Measurements from ENCODE around the gene ABI2.

ABI2 gene

DNA sequence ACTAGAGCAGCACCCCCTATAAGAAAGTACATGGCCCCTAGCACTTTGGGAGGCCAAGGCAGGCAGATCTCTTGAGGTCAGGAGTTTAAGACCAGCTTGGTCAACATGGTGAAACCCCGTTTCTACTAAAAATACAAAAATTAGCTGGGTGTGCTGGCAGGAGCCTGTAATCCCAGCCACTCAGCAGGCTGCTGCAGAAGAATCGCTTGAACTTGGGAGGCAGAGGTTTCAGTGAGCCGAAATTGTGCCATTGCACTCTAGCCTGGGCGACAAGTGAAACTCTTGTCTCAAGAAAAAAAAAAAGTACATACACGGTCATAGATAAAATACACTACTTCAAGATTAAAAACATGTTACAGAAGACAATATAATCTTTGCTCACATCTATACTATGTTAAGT lies 143.1 kb downstream of the ABI2 start:
- TF ChIP-seq CTCF (IDR thresholded peaks at IDR 0.05; ENCODE audit: low read length) (no peak), EZH2 (IDR thresholded peaks at IDR 0.05; ENCODE audit: borderline replicate concordance, low read length) (no peak)
- Histone ChIP-seq H3K4me2 (ENCODE audit: low read length) (no peak overlapping the region), H2AFZ (ENCODE audit: low read length) (no peak overlapping the region), H4K20me1 (ENCODE audit: insufficient read depth, low read length) (no peaks in the 10 kb centered on the region), H3K9me2 (ENCODE audit: low read depth, low read length) (no peaks in the 10 kb centered on the region), H3K9me3 (ENCODE audit: low read length) (no peaks in the 10 kb centered on the region), H3F3A (ENCODE audit: insufficient read depth, low read length) (no peaks in the 10 kb centered on the region), H3K27ac (ENCODE audit: low read depth, low read length, poor library complexity, severe bottlenecking) (no peak overlapping the region), H3K4me1 (ENCODE audit: insufficient read depth, low read length, severe bottlenecking) (no peaks in the 10 kb centered on the region), H3K4me3 (ENCODE audit: low read depth, low read length, poor library complexity, severe bottlenecking) (no peak overlapping the region), H3K79me2 (ENCODE audit: insufficient read depth, low read length) (no peaks in the 10 kb centered on the region), H3K9ac (ENCODE audit: low read length) (no peak overlapping the region), H3K27me3 (ENCODE audit: insufficient read depth, low read length) (no peaks in the 10 kb centered on the region), H3K36me3 (ENCODE audit: insufficient read depth, low read length) (no peaks in the 10 kb centered on the region)

- H3K79me2 ChIP-seq (ENCODE audit: insufficient read depth, low read length), result no peaks in the 10 kb centered on the region
- H3K9me3 ChIP-seq (ENCODE audit: low read length), result no peaks in the 10 kb centered on the region
- no peaks in the 10 kb centered on the region for H3K4me1 ChIP-seq (ENCODE audit: insufficient read depth, low read length, severe bottlenecking)
- no peak overlapping the region for H3K27ac ChIP-seq (ENCODE audit: low read depth, low read length, poor library complexity, severe bottlenecking)
- H3F3A ChIP-seq (ENCODE audit: insufficient read depth, low read length), result no peaks in the 10 kb centered on the region
- no peak overlapping the region for H3K9ac ChIP-seq (ENCODE audit: low read length)
- H4K20me1 ChIP-seq (ENCODE audit: insufficient read depth, low read length), result no peaks in the 10 kb centered on the region
- H3K9me2 ChIP-seq (ENCODE audit: low read depth, low read length), result no peaks in the 10 kb centered on the region
- H3K4me3 ChIP-seq (ENCODE audit: low read depth, low read length, poor library complexity, severe bottlenecking), result no peak overlapping the region
- no peak overlapping the region for H2AFZ ChIP-seq (ENCODE audit: low read length)
- H3K27me3 ChIP-seq (ENCODE audit: insufficient read depth, low read length), result no peaks in the 10 kb centered on the region
- no peak overlapping the region for H3K4me2 ChIP-seq (ENCODE audit: low read length)
- TF ChIP-seq EZH2 (IDR thresholded peaks at IDR 0.05; ENCODE audit: borderline replicate concordance, low read length) (no peak), CTCF (IDR thresholded peaks at IDR 0.05; ENCODE audit: low read length) (no peak)
- H3K36me3 ChIP-seq (ENCODE audit: insufficient read depth, low read length), result no peaks in the 10 kb centered on the region
Observed at GRCh38 chr2:203476881-203477280, 148.7 kb downstream of the ABI2 start.

DNA sequence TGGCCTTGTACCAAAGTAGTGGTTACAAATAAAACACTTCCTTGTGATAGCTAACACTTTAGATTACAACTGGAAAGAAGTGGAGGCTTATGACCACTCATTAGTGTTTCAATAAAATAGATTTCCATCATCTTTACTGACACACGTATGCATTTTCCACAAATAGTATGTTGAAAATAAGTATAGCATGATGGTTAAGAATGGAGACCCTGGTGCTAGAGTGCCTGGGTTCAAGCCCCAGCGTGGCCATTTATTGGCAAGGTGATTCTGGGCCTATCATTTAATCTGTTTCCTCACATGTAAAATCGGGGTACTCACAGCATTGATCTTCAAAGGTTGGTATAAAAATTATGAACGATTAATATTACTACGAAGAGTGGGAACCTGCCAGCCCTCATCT lies 152.4 kb downstream of the ABI2 start:
- TF ChIP-seq EZH2 (IDR thresholded peaks at IDR 0.05; ENCODE audit: borderline replicate concordance, low read length) (no peak), CTCF (IDR thresholded peaks at IDR 0.05; ENCODE audit: low read length) (no peak)

More for the DNA sequence above, 152.4 kb downstream of the ABI2 start:
- H3K9ac ChIP-seq (ENCODE audit: low read length), result no peak overlapping the region
- no peaks in the 10 kb centered on the region for H3F3A ChIP-seq (ENCODE audit: insufficient read depth, low read length)
- no peak overlapping the region for H3K4me3 ChIP-seq (ENCODE audit: low read depth, low read length, poor library complexity, severe bottlenecking)
- H3K27me3 ChIP-seq (ENCODE audit: insufficient read depth, low read length), result no peaks in the 10 kb centered on the region
- no peaks in the 10 kb centered on the region for H4K20me1 ChIP-seq (ENCODE audit: insufficient read depth, low read length)
- H3K4me2 ChIP-seq (ENCODE audit: low read length), result no peak overlapping the region
- no peak overlapping the region for H3K27ac ChIP-seq (ENCODE audit: low read depth, low read length, poor library complexity, severe bottlenecking)
- H3K4me1 ChIP-seq (ENCODE audit: insufficient read depth, low read length, severe bottlenecking), result no peaks in the 10 kb centered on the region
- no peak overlapping the region for H2AFZ ChIP-seq (ENCODE audit: low read length)
- no peaks in the 10 kb centered on the region for H3K9me2 ChIP-seq (ENCODE audit: low read depth, low read length)
- H3K36me3 ChIP-seq (ENCODE audit: insufficient read depth, low read length), result no peaks in the 10 kb centered on the region
- no peaks in the 10 kb centered on the region for H3K9me3 ChIP-seq (ENCODE audit: low read length)
- H3K79me2 ChIP-seq (ENCODE audit: insufficient read depth, low read length), result no peaks in the 10 kb centered on the region

All from OCI-LY1 (cell line).